COLO668 (cell line): Measurements from ENCODE around the gene LMF2.

Experiments
- DNase-seq: peaks from one replicate; lab custom pipeline; 2025; ENCODE audit not compliant: unreplicated experiment; lab: John Stamatoyannopoulos, UW

The LMF2 gene

DNA sequence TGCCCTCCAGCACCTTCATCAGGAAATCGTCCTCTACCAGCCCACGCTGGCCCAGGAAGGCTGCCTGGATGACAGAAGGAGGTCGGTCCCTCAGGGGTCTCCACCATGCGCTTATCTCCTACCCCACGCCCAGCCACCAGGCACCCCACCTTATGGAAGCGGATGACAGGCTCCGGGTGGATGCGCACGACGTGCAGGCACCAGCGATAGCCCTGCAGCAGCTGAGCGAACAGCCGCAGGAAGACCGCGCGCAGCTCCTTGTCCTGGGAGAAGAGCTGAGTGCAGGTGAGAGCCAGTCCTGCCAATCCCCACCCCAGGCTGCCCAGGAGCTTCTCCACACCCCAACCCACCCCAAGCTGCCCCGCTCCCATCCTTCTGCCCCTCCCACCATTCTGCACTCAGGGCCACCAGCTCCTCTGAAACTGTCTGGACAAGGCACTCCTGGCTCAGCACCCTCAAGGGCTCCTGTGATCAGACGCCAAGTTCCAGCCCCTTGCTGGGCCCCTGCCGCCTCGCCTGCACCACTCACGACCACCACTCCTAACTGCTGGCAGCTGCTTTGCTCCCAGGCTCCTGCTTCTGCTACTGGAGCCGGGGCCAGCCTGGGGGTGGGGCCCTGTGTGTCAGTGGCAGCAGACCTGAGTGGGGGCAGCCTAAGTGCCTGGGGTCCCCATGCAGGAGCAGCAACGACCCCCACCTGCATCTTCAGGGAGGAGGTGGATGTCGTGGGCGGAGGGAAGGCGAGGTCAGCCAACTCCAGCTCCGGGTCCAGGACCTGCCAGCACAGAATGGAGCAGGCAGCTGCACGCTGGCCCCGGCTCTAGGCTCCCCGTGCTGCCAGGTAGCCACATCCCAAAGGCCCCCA lies 42.2 kb downstream of the LMF2 start:
- DNase-seq = no peak

DNA sequence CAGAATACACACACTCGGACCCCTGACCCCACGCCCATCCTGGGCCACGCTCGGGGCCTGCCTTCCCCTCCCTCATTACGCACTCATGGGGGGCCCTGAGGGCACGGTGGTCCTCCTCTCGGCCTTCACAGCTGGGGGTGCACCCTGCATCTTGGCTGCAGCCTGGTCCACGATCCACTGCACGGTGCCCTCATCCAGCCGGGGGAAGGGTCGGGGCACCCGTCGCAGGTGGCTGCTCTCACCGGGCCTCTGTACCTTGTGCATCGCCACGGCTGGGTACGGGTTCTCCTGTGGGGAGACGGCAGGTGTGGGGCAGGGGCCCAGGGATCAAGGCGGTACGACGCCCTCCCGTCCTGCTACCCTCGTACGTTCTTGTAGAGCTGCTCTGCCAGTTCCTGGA lies 43.1 kb downstream of the LMF2 start:
- no peak for DNase-seq

- DNase-seq = no peak
Observed at GRCh38 chr22:50463188-50463900, 44.2 kb downstream of the LMF2 start.

DNA sequence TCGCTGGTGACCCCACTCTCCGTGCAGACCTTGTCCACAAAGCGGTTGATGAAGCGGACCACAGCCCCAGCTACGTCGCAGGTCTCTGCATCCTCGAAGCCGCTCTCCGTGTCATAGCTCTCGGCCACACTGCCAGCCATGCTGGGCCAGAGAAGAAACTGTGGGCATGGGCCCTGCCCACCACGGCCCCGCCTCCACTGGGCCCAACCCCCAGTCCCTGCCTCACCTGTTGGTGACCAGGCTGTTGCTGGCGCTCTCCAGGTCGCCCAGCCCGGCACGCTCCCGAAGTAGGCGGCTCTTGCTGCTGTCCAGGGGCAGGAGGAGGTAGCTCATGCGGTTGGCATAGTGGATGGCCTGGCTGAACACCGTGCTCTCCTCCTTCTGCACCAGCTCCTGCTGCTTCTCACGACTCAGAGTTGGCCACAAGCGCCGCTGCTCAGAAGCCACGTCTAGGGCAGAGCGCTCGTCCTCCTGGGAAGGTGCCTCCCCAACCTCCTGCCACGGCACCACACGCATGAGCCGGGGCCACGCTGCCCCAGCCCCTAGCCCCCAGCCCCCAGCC lies 45.4 kb downstream of the LMF2 start:
- no peak for DNase-seq

GRCh38 chr22:50461536-50461935 lies 46.0 kb downstream of the LMF2 start:
- DNase-seq = no peak

- DNase-seq = no peak
Observed at GRCh38 chr22:50460938-50461337, 46.6 kb downstream of the LMF2 start.

GRCh38 chr22:50459496-50460140 lies 47.9 kb downstream of the LMF2 start:
- DNase-seq = no peak

DNA sequence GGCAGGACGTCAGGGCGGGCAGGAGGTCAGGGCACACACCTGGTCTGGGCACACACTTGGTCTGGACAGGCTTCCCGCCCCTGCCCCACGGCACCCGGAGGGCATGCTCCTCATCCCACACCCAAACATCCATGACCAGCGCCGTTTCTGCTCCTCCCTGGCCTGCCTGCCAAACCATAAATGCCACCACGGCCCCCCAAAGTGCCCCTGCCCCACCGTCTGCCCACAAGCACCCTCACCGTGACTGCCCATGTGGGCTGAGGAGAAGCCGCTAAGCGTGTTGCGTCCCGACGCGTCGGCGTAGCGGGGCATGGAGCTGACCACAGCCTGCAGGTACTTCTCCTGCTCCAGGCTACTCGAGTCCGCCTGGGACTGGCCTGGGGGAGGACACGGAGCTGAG lies 48.5 kb downstream of the LMF2 start:
- DNase-seq = no peak

DNA sequence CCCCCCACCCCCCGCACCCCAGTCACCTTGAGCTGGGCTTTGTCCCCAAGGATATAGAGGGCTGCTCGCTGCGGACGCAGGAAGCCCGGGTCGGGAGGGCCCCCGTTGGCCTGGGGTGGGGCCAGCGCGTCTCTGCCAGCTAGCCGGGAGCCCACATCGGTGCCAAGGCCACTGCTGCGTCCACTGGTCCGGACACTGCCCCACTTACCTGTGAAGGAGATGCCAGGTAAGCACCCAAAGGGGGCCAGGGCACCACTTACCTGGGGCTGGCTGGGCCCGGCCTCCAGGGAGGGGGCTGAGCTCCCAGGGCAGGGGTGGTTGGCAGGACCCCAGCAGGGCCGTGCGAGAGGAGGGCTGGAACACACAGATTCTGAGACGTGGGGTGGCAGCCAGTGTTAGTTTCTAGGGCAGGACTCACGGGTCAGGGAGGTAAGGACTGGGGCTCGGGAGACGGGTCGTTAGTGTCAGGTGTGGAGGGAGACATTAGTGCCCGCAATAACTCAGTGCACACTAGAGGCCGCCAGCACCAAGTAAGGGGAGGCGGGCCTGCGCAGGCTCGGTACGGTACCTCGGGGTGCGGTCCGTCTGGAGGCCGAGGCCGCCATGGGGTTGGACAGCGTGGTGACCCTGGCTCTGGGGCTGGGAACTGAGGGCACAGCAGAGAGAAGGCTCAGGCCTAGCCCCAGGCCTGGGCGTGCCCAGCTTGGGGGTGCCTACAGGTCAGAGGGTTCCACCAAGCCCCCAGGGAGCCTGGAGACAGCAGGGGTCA lies 50.9 kb downstream of the LMF2 start:
- DNase-seq = no peak

GRCh38 chr22:50456026-50456425 lies 51.5 kb downstream of the LMF2 start:
- no peak for DNase-seq

DNA sequence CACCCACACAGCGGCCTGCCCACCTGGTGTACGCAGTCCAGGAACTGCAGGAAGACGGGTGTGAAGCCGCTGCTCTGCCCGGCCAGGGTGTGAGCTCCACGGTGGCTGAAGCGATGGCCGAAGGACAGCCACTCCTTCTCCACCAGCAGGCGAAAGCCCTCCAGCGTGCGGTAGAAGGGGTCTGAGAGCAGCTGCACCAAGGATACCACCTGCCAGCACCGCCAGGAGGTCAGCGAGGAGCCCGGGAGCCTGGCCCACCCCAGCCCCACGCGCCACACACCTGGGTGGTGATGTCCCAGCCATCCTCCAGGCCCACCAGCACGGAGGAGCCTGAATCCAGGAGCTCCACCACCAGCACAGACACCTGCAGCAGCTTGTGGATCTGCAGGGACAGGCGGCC lies 52.3 kb downstream of the LMF2 start:
- DNase-seq = no peak

GRCh38 chr22:50454556-50455075 lies 52.9 kb downstream of the LMF2 start:
- no peak for DNase-seq
